GM19468 (cell line): Measurements from ENCODE around the gene DERL3.

ENCODE experiments used
- ATAC-seq: cut with Tn5 transposase; IDR thresholded peaks from one replicate; pipeline ENCODE4 v1.9.1; 2021; ENCODE audit warnings: mild to moderate bottlenecking, moderate library complexity, moderate number of reproducible peaks; ENCODE audit not compliant: unreplicated experiment; ENCODE audit errors: extremely low read depth

DERL3 gene

DNA sequence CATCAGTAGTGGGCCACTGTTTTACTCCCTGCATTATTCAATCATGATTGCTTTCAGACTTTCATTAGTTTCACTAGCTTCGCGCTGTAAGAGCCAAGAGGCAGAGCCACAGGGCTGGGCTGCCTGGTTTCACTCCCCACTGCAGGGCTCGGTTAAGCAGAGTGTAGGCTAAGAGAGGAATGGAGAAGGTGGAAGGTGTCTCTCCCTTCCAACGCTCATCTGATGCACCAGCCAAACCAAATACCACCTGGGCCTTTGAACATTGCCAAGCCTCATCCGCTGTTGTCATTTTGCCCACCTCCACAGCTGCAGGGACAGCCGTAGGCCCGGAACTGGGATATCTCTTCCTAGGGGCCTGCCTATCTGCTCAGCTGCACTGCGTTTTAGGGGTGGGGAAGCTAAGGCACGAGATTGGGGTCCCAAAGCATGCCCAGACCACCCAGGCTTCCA is 52.5 kb downstream of the DERL3 start:
- no peak for ATAC-seq
